ENCODE data around the gene SPAG4.

Gene SPAG4

DNA sequence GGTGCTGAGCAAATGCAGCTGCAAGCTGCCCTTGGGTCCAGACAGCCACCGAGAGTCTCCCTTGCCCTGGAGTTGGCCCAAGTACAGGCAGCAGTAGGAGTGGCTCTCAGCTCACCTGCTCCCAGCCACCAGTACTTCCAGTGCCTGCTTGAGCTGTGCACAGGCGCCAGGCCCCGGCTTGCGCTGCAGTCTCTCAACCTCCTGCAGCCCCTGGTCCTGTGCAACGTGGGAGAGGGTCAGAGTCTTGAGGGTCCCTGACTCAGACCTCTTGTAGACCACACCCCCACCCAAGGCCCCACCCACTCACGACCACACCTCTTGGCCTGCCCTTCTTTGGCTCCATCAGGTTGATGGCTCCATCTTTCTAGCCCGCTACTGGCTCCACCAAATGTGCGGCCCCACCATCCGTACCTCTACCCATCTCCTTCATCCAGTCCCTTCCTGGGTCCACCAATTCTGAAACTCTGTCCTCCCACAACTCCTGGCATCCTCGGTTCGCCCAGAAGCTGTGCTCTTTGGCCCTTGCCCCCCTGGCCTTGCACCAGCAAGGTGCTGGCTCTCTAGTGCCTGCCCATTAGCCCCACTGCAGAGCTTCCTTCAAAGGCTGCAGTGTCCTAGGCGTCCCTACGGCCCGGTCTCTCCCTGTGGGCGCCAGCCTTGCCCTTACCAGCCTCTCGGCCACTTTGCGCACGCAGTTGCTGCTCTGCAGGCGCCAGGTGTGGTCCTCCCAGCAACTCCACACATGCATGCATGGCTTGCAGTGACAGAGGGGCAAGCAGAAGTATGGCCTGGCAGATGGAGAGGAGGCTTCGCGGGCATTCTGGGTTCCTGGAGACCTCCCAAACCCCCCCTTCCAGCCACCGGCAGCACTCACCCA, 16.5 kb upstream of the SPAG4 start:
- FAIRE-seq (no peak), DNase-seq (ENCODE audit: insufficient read length, low spot score) (no peak)

DNA sequence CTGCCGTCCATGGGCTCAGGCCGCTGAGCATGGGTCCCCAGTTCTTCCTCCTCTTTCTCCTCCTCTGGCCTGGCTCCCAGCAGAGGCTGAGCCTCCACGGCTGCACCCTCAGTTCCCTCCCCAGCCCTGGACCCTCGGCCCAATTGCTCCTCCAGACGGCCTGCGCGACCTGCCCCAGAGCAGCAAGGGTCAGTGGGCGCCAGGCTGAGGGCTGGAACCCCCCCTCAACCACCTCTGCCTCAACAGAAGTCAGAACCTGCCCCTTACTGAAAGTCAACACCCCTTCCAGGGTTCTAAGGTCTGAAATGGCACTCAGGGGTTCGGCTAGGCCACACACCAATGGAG, 15.9 kb upstream of the SPAG4 start:
- FAIRE-seq = no peak
- DNase-seq (ENCODE audit: insufficient read length, low spot score) = no peak

DNA sequence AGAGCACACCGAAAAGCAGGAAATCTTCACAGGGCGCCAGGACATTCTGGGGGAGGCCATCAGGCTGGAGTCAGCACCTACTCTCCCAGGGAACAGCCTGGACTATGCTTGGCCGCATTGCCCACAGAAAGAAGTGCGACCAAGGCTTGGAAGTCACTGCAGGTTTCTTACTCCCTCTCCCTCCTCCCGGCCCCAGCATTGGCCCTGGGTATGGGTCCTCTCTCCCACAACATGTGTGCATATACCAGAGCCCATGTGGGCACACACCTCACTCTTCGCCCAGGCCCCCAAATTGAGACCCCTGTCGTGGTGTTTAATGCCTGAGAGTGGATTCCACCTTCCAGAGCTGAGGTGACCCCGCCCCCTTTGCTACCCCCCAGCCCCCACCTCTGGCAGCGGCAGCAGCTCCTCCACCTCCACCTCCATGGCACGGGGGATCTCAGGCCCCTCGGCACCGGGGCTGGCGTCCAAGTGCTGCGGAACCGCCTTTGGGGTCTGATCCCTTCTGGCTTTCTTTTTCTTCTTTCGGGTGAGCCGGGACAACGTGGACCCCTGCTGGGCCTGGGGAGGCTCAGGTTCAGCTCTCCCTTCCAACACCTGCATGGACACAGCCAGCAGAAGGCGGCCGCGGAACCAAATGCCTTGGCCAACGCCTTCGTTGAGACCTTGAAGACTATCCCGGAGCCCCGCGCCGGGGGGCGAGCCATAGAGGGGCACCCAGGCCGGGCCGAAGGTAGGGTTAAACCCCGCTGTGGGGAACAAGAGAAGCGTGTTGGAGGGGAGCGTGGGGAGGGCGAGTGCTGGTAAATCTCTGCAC, 15.2 kb upstream of the SPAG4 start:
- FAIRE-seq = no peak
- no peak for DNase-seq (ENCODE audit: insufficient read length, low spot score)

DNA sequence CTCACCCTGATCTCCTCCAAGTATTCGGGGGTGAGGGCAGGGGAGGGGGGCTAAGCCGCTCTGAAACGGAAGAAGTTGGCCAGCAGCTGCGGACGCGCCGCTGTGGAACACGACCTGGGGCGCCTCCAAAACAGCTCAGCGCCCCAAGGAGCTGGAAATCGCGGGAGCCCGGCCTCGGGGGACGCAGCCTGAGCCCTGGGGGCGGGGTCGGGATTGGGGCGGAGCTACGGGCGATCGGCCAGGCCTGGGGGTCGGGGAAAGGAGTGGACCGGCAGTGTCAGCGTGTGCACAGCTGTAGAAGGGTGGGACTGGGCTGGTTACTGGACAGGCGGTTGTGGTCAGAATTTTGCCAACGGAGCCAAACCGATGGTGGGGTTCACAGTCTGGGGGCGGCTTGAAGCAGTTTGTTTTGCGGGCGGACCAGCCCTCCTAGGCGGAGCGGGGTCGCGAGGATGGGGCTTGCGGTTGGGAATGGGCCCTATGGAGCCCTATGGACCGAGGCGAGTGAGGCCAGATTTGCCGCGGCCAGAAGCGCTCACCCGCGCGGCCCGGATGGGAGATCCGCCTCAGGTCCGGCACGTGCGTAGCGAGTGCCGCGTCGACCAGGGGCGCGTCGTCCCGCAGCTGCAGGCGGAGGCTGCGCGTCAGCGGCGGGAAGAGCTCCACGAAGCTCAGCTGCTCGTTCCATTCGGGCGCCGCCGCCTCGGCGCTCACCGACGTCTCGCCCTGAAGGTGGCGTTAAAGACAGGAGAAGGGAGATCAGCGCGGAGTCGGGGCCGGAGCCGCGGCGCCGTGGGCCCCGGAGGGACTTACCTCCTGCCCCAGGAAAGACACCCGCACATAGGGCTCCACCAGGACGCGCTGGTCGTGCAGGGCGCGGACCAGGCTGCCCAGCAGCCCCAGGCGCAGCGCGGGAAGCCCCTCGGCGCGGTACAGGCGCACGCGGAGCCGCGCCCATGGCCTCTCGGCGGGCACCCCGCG, 14.3 kb upstream of the SPAG4 start:
- FAIRE-seq (no peak), DNase-seq (ENCODE audit: insufficient read length, low spot score) (no peak)

DNA sequence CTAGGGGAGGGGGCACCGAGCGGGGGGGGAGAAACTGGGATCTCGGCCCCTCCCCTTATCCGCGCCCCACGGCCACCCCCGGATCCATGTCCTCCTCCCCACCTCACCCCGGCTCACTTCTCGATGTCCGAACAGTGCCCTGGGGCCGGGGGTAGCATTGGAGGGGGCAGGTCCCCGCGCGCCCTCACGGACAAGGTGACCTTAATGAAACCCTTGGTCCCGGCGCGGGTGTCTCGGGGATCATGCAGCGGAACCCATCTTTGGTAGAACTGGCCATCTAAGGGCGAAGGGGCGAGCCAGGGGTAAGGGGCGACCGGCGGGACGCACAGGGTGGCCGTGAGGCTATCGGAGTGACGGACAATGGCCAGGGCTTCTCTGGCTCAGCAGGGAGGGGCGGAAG, 13.6 kb upstream of the SPAG4 start:
- DNase-seq (ENCODE audit: insufficient read length, low spot score) = no peak
- FAIRE-seq = no peak

DNA sequence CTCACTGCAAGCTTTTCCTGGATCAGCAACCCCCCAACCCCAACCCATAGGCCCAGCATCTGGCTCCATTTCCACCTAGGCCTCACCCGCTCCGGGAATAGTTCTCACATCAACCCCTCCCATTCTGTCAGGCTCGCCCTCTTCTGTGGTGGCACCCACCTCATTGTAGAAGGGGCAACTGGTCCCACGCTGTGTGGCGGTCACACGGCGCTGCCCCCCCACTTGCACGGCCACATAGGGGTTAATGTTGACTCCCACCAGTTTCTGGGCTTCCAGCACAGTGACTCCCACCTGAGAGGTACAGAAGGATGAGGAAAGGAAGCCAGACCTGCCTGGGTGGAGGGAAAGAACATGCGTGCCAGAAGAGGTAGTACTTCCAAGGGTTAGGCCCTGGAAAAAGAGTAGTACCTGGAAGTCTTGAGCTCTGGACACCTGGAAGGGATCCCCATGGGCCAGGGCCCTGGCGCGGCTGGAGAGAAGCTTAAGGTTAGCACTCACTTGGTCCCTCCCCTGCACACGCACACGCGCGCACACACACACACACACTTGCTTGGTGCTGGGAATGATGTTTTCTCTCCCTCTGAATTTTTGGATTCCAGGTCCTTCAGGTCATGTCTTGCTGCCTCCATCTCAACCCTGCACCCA, 12.7 kb upstream of the SPAG4 start:
- FAIRE-seq = no peak

DNA sequence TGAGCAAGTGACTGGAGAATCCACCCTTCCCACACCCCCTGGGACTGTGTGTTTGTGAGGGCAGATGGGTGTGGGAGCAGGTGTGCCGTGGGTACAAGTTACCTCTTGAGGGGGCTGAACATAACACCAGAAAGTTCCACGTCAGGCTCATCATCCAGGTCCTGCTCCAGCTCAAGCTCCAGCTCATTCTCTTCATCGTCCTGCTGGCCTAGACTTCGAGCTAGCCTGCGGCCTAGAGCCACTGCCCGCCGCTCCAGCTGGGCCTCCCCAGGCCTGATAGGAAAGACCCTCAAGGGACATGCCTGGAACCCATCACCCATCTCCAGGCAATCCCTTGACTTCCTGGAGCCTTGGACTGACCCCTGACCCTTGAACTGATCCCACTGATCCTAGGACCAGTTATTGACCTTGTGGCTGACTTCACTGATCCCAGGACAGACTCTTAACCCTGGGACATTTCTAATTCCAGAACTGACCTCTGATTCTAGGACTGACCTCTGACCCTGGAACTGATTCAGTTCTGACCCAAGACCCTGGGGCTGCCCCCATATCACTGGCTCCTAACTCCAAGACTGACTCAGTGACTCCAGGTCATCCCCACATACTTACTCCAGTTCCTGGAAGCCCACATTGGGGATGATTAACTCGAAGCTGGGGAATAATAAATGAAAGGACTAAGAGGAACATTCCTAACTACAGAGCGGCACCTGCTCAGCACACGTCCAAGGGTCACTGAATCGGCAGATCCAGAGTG, 11.8 kb upstream of the SPAG4 start:
- FAIRE-seq (peak; percentile 48), DNase-seq (ENCODE audit: insufficient read length, low spot score) (no peak)

More for the DNA sequence above, 12.7 kb upstream of the SPAG4 start:
- DNase-seq (ENCODE audit: insufficient read length, low spot score) = no peak

DNA sequence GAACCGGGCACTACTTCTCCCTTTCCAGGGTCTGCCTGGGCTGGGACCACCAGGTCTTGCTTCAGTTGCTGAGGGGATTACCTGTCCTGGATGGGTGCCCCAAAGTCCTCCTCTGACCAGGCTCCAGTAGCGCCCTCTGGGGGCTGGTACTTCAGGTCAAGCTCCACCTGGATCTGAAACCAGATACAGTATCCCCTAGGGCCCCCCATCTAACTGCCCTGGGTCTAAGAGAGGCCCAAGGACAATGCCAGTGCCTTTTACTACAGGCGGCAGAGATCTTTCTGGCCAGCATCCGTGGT, 11.2 kb upstream of the SPAG4 start:
- FAIRE-seq (no peak), DNase-seq (ENCODE audit: insufficient read length, low spot score) (no peak)

DNA sequence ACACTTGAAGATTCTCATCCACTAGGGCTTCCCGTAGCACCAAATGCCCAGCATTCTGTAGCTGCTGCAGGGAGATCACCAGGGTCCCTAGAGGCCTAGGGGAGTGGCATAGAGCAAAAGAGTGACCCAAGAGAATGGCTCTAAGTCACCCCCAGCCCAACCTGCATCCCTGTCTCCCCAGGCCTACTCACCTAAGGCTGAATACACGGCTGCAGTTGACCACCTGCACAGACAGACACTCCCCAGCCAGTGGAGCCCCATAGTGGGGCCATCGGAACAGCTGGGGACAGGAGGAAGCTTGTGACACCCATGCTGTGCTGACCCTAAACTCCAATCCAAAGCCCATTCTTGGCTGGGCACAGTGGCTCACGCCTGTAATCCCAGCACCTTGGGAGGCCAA, 9.5 kb upstream of the SPAG4 start:
- no peak for FAIRE-seq

DNA sequence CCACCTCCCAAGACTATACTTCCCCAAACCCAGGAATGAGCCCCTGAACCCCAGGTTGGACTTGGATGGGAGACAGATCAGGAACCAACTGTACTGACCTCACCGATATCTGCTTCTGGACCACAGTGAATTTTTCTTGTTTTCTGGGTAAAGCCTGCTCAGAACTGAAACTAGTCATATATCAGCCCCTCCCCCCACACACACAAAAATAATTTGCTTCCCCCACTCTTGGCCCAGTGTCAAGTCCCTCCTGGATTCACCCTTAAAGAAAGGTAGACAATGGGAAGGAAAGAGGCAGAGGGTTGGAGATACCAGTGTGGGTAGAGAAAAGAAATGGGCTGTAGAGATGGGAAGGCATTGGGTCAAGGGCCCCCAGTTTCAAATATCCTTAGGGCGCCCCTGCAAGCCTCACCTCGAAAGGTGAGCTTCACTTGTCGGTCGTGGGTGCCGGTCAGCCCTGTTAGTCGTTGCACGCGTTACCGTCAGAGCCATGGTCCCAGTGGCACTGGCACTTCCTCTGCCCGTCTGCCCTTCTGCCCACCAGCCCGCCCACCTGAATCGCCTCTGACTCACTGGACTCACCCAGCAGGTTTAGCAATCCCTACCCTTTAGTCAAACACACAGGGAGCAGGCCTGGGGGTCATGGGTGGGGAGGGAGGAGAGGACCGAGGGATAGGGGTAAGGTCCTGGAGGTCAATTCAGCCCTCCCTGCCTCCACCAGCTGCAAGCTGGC, 8.5 kb upstream of the SPAG4 start:
- FAIRE-seq (no peak), DNase-seq (ENCODE audit: insufficient read length, low spot score) (no peak)

More for the DNA sequence above, 9.5 kb upstream of the SPAG4 start:
- no peak for DNase-seq (ENCODE audit: insufficient read length, low spot score)

DNA sequence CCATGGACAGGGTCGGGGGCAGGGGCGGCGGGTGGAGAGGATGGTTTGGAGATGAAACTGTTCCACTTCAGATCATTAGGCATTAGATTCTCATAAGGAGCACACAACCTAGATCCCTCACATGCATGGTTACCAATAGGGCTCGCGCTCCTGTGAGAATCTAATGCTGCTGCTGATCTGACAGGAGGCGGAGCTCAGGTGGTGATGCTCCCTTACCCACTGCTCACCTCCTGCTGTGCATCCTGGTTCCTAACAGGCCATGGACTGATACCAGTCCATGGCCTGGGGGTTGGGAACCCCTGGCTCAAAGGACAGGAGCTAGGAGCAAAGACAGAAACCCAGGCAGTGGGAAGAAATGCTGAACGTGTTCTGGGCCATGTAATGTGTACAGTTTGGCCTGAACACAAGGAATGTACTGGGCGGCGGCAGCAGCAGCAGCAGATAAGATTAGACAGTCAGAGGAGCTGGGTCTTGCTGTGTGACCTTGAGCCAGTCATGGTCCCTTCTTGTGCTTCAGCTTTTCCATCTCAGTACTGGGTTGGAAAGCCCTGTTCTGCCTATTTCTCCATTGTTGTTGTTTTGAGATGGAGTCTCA, 4.7 kb upstream of the SPAG4 start:
- DNase-seq (ENCODE audit: insufficient read length, low spot score) (no peak), FAIRE-seq (no peak)

DNA sequence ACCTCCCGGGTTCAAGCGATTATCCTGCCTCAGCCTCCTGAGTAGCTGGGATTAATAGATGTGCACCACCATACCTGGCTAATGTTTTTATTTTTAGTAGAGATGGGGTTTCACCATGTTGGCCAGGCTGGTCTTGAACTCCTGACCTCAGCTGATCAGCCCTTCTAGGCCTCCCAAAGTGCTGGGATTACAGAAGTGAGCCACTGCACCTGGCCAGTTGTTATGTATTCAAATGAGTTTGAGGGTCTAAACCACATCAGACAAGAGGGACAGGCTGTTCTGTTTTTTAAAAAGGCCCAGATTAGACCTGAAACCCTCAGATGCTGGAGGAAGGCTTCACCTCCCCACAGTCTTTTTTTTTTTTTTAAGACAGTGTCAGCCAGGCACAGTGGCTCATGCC, 4.1 kb upstream of the SPAG4 start:
- FAIRE-seq (no peak), DNase-seq (ENCODE audit: insufficient read length, low spot score) (no peak)

DNA sequence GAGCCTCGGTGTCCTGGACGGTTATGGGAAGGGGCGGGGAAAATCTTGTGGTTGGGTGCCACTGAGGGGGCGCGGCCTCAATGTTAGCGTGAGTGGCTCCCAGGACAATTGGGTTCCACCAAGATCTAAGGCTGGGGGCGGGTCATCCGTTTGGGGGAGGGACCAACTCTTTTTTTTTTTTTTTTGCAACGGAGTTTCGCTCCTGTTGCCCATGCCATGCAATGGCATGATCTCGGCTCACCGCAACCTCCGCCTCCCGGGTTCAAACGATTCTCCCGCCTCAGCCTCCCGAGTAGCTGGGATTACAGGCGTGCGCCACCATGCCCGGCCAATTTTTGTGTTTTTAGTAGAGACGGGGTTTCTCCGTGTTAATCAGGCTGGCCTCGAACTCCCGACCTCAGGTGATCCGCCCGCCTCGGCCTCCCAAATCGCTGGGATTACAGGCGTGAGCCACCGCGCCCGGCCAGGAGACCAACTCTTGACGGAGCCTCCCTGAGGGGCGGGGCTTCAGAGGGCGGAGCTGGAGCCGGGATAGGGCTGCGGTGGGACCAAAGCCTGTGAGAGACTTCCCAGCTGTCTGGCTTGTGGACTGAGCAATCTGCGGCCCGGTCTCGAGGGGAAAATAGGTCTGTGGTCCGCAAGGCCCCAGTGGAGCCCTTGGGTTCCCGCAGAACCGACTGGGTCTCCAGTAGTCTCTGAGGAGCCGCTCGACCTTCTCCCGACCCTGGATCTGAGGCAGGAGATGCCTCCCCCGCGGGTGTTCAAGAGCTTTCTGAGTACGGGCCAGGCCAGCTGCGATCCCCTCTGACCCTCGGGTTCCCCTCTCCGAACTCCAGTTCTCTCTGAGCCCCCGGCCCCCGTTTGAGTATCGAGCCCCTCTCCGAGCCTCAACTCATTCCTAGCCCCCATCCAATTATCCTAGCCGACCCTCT, 1.1 kb downstream of the SPAG4 start:
- FAIRE-seq (no peak), DNase-seq (ENCODE audit: insufficient read length, low spot score) (no peak)

DNA sequence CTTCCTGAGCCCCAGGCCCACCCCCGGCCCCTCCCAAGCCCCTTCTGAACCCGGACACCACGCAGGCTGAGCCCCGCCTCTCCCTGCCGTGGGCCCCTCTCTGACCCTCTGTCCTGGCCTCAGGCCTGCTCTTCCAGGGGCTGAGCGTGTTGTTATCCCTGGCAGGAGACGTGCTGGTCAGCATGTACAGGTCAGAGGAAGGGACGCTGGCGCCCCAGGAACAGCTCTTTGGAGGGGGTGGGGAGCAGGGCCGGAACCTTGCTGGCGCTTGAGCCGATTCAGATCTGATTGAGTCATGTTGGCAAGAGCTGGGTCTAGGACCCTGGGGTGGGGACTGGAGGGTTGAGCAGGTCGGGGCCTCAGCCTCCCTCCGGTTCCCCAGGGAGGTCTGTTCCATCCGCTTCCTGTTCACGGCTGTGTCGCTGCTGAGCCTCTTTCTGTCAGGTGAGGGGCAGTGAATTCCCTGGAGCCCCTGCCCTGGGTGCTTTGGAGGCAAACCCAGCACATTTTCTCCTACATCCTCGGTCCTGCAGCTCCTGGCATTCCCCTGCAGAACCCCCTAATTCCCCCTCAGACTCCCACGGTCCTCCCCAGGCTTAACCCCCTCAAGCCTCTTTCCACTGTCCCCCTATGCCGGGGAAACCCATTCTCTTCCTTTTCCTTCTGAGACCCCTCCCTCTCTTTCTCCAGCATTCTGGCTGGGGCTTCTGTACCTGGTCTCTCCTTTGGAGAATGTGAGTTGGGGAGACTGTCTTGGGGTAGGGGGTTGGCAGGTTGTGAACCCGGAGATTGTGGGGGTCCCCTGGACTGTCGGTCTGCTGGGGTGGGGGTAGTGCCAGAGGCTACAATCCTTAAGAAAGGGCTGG, 2.0 kb downstream of the SPAG4 start:
- DNase-seq (ENCODE audit: insufficient read length, low spot score) (peak; percentile 53), FAIRE-seq (no peak)

DNA sequence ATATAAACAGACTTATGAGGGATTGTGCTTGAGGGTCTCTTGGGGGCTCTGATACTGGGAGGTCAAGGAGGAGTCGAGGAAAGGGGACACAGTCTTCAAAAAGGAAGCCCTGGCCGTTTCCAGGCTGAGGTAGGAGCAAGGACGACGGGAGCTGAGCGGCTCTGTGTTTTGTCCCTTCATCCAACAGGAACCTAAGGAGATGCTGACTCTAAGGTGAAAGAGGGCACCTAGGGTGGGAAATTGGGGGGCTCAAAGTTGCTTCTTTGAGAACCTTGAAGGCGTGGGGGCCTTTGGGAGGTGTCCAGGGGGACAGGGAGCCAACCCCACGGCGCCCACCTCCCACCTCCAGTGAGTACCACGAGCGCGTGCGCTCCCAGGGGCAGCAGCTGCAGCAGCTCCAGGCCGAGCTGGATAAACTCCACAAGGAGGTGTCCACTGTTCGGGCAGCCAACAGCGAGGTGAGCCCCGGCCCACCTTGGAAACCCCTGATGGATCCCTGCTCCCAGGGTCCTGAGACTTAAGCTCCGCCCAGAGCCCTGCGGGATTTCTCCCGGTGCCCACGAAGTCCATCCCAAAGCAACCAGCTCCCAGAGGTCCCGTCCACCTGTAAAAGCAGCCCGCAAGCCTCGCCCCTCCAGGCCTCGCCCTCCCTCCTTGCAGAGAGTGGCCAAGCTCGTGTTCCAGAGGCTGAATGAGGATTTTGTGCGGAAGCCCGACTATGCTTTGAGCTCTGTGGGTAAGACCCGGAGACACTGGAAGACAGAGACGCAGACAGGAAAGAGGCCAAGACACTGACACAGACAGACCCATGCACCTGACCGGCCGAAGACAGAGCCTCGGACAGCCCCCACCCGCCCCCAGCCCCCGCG, 2.9 kb downstream of the SPAG4 start:
- peak; percentile 39 for DNase-seq (ENCODE audit: insufficient read length, low spot score)
- FAIRE-seq = no peak
